ENCODE data around the gene COCH.

DNA sequence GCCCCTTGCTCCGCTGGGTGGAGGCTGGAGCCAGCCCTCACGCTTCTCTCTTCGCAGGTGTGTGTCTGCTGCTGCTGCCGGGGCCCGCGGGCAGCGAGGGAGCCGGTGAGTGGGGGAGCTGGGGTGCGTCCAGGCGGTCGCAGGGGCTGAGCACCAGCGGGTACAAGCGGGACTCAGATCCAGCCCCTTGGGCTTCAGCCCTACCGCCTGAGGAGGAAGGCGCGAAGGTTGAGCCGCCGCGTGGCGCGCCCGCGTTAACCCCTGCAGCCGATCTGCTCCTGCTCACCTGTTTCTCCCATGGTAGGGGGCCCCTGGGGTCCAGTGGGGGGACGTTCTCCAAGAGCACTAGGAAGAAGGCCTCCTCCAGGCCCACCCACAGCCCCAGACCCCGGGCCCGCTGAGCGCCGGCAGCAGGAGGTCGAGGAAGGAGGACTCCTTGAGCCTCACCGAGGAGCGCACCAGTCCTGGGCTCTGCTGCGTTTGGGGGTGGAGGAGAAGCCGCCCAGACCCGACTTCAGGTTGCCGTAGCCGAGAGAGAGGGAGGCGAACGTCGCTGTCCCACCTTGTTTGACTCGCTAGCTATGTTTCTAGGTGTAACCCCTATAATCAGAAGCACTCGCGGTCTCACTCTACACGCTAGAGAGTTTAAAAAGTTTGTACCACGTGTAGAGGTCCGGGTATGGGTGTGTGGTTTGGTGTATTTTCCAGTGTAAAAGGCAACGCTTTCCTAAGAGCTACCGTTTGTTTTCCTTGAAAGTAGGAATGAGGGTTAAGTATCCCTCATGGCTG is 834 bp downstream of the COCH start:
- TF ChIP-seq TCF12 (IDR thresholded peaks at IDR 0.05; ENCODE audit: low read depth) = no peak
- TF ChIP-seq, protein P1, sequence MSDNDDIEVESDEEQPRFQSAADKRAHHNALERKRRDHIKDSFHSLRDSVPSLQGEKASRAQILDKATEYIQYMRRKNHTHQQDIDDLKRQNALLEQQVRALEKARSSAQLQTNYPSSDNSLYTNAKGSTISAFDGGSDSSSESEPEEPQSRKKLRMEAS (IDR thresholded peaks at IDR 0.05) = no peak
- TF ChIP-seq, protein P2, sequence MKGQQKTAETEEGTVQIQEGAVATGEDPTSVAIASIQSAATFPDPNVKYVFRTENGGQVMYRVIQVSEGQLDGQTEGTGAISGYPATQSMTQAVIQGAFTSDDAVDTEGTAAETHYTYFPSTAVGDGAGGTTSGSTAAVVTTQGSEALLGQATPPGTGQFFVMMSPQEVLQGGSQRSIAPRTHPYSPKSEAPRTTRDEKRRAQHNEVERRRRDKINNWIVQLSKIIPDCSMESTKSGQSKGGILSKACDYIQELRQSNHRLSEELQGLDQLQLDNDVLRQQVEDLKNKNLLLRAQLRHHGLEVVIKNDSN (IDR thresholded peaks at IDR 0.05) = no peak
- no peak for TF ChIP-seq RAD21 (IDR thresholded peaks at IDR 0.05; ENCODE audit: low read depth)
